K562 (cell line): Measurements from ENCODE around the gene ART4. TPM values are rescaled to one million over a fixed set of nuclear protein-coding genes. Genes with fewer than 3 reads are reported as not detected.

Source experiments
- ATAC-seq: fragments of 200-7000 bp; cut with Tn5 transposase; 3 replicates; pipeline ENCODE4 v1.9.1; 2020; ENCODE audit warnings: moderate library complexity
- BruUV-seq: library from RNA; stranded (reverse); fragments of 400-500 nt; replicated peaks from 2 replicates; lab custom pipeline; 2021; lab: Mats Ljungman, UMichigan
- CTCF ChIA-PET: fragments of 300-600 bp; formaldehyde crosslinking; extraction: SDS; loops from one replicate; lab custom pipeline; 2021; ENCODE audit warnings: low intra/inter-chr PET ratio; lab: Yijun Ruan, JAX
- POLR2A ChIA-PET: fragments of 300-600, 350-650 bp; sonication (Branson Sonifier 250); formaldehyde crosslinking; extraction: SDS; loops from one replicate; lab custom pipeline; 2021; ENCODE audit warnings: antibody characterized with exemption, inconsistent platforms; lab: Yijun Ruan, JAX
- DNase-seq, 4 experiments: peaks; one replicate each; pipeline versions ENCODE4 v3.0.0 to v3.0.0-alpha.2; 2011 to 2018; ENCODE audit warnings: low spot score in 3 of 4, mixed read lengths in 3 of 4; ENCODE audit errors: extremely low read depth in 1 of 4
- FAIRE-seq: peaks from 2 replicates; lab custom pipeline; 2011; peaks lifted over from hg19 to GRCh38; lab: Jason Lieb, UNC
- H2AFZ ChIP-seq: 2 replicates; pipeline ENCODE4 v1.6.0; 2011; ENCODE audit warnings: low read depth, low read length, control low read depth, inconsistent platforms
- H3K27ac ChIP-seq: fragments of 200-600 bp; 3 replicates; pipeline ENCODE4 v1.8.0; 2011; ENCODE audit warnings: low read depth, mild to moderate bottlenecking, control low read depth, inconsistent platforms, low read length, moderate library complexity, mixed read lengths; ENCODE audit errors: extremely low read depth
- H3K27me3 ChIP-seq, 2 experiments: fragments of 300-600 bp in 1 of 2; 2 replicates in 1 of 2; 3 replicates in 1 of 2; pipeline versions ENCODE4 v1.6.0 to v1.8.0; 2011; ENCODE audit warnings: inconsistent platforms in 2 of 2, low read length in 2 of 2, mild to moderate bottlenecking in 1 of 2, mixed read lengths in 1 of 2, moderate library complexity in 1 of 2; ENCODE audit not compliant: control insufficient read depth in 2 of 2, insufficient read depth in 2 of 2
- H3K36me3 ChIP-seq: fragments of 300-600 bp; 3 replicates; pipeline ENCODE4 v1.8.0; 2011; ENCODE audit warnings: mild to moderate bottlenecking, low read length, inconsistent platforms; ENCODE audit not compliant: control insufficient read depth, insufficient read depth
- H3K4me1 ChIP-seq, 2 experiments: fragments of 200-600 bp in 1 of 2; replicated peaks in 1 of 2; 2 replicates in 1 of 2; 3 replicates in 1 of 2; pipeline versions ENCODE4 v1.5.1 to v1.8.0; 2011; ENCODE audit warnings: inconsistent platforms in 2 of 2, low read length in 2 of 2, mild to moderate bottlenecking in 1 of 2, mixed read lengths in 1 of 2, moderate library complexity in 1 of 2; ENCODE audit not compliant: control insufficient read depth in 2 of 2, insufficient read depth in 2 of 2
- H3K4me2 ChIP-seq: 2 replicates; pipeline ENCODE4 v1.6.1; 2011; ENCODE audit warnings: low read length, control low read depth, inconsistent platforms, mixed read lengths; ENCODE audit not compliant: insufficient read depth
- H3K4me3 ChIP-seq: fragments of 200-600 bp; sonication (generic), shearing (Covaris generic); 2 replicates; pipeline ENCODE4 v1.5.1; 2016; ENCODE audit warnings: control low read depth, inconsistent platforms
- H3K79me2 ChIP-seq: fragments of 200-600 bp; 3 replicates; pipeline ENCODE4 v1.8.0; 2011; ENCODE audit warnings: low read length, inconsistent platforms; ENCODE audit not compliant: control insufficient read depth, insufficient read depth
- H3K9ac ChIP-seq, 2 experiments: 2 replicates each; pipeline versions ENCODE4 v1.6.0 to v1.6.1; 2011; ENCODE audit warnings: low read depth in 2 of 2, low read length in 2 of 2, control low read depth in 1 of 2, inconsistent platforms in 1 of 2, mild to moderate bottlenecking in 1 of 2, mixed read lengths in 1 of 2; ENCODE audit not compliant: insufficient read depth in 1 of 2
- H3K9me1 ChIP-seq: one replicate; pipeline ENCODE4 v1.6.0; 2011; ENCODE audit warnings: inconsistent platforms, mild to moderate bottlenecking, low read length, moderate library complexity; ENCODE audit not compliant: control insufficient read depth, insufficient read depth
- H3K9me3 ChIP-seq: replicated peaks from 2 replicates; pipeline ENCODE4 v1.5.1; 2011; ENCODE audit warnings: low read depth, low read length, inconsistent platforms; ENCODE audit not compliant: control insufficient read depth, insufficient read depth
- H4K20me1 ChIP-seq: replicated peaks from 2 replicates; pipeline ENCODE4 v1.6.1; 2011; ENCODE audit warnings: low read length, inconsistent platforms, mixed read lengths; ENCODE audit not compliant: control insufficient read depth, insufficient read depth
- CXXC5 ChIP-seq: fragments of 250-450 bp; sonication (Bioruptor Pico); IDR thresholded peaks from 2 replicates; pipeline ENCODE4 v1.8.0; 2022; ENCODE audit warnings: inconsistent platforms, mild to moderate bottlenecking, moderate library complexity
- ERF ChIP-seq: fragments of 450-650 bp; formaldehyde crosslinking; IDR thresholded peaks from 2 replicates; pipeline ENCODE4 v1.4.0; 2020; ENCODE audit warnings: mild to moderate bottlenecking, mixed read lengths
- KDM1A ChIP-seq, 2 experiments: fragments of 450-650 bp; IDR thresholded peaks; 2 replicates each; pipeline ENCODE4 v1.6.1; 2016; ENCODE audit warnings: mild to moderate bottlenecking in 2 of 2
- NCOA1 ChIP-seq: fragments of 450-650 bp; IDR thresholded peaks from 2 replicates; pipeline ENCODE4 v1.6.1; 2016; ENCODE audit warnings: low read depth
- PPARD ChIP-seq: fragments of 250-450 bp; sonication (Bioruptor Pico); IDR thresholded peaks from 2 replicates; pipeline ENCODE4 v1.8.0; 2022; ENCODE audit warnings: inconsistent platforms, mild to moderate bottlenecking, moderate library complexity
- SMAD3 ChIP-seq: fragments of 450-650 bp; formaldehyde crosslinking; conservative IDR thresholded peaks from 2 replicates; pipeline ENCODE4 v1.4.0; 2020; ENCODE audit warnings: mild to moderate bottlenecking
- TAF1 ChIP-seq: IDR thresholded peaks from 2 replicates; pipeline ENCODE4 v1.6.1; 2011; ENCODE audit warnings: mild to moderate bottlenecking, low read length, moderate library complexity; ENCODE audit not compliant: insufficient read depth, control insufficient read depth, severe bottlenecking; ENCODE audit errors: extremely low read depth
- TCF7L2 ChIP-seq: fragments of 150-350 bp; IDR thresholded peaks from 2 replicates; pipeline ENCODE4 v1.6.1; 2016; ENCODE audit warnings: low read depth, mild to moderate bottlenecking, low read length, moderate library complexity
- TEAD1 ChIP-seq, 2 experiments: fragments of 450-650 bp in 1 of 2; sonication (generic) in 1 of 2; formaldehyde crosslinking; IDR thresholded peaks; 2 replicates each; pipeline versions ENCODE4 v1.4.0 to v1.8.0; 2020 to 2022; ENCODE audit warnings: mild to moderate bottlenecking in 2 of 2, missing genetic modification reagents in 1 of 2
- ZBTB8A ChIP-seq: fragments of 450-650 bp; IDR thresholded peaks from 2 replicates; pipeline ENCODE4 v1.6.1; 2018; ENCODE audit warnings: mild to moderate bottlenecking, moderate library complexity; ENCODE audit not compliant: partially characterized antibody
- ZNF717 ChIP-seq: fragments of 250-450 bp; sonication (Bioruptor Pico); IDR thresholded peaks from 2 replicates; pipeline ENCODE4 v1.5.0; 2021
- in situ Hi-C: fragments of 300-500 bp; cut with MboI; formaldehyde crosslinking; loops from 4 replicates; pipeline ENCODE4 v1.15.0; 2018; ENCODE audit warnings: inconsistent platforms, mixed read lengths
- intact Hi-C: fragments of 100-400 bp; cut with micrococcal nuclease; formaldehyde crosslinking; loops from 2 replicates; pipeline ENCODE4 v1.14.2; 2022
- polyA plus RNA-seq, 8 experiments: library from polyadenylated mRNA; depleted of rRNA in 4 of 8; stranded (reverse) in 5 of 8; unstranded in 3 of 8; fragments of >200 nt; fragmentation: Nextera tagmentation in 2 of 8; fragmentation: Illumina TruSeq in 1 of 8; extraction: Ambion mirVana in 2 of 8; extraction: Trizol in 1 of 8; gene quantifications; 2 replicates each; pipeline versions ENCODE4 v1.2.1 to v1.2.3, GENCODE V29; 2011 to 2014; ENCODE audit warnings: inconsistent platforms in 1 of 8, missing spikeins in 1 of 8
- total RNA-seq, 7 experiments: library from RNA; depleted of rRNA in 6 of 7; stranded (reverse); fragments of >200 nt in 6 of 7; fragmentation: Illumina TruSeq in 2 of 7; extraction: Trizol in 2 of 7; gene quantifications; 2 replicates each; pipeline versions ENCODE4 v1.2.1 to v1.2.3, GENCODE V29; 2011 to 2021; ENCODE audit warnings: low replicate concordance in 1 of 7
- TF ChIP-seq, protein P1 (sequence below): fragments of 250-450 bp; sonication (Bioruptor Pico); IDR thresholded peaks from 2 replicates; pipeline ENCODE4 v1.4.0; 2020; ENCODE audit warnings: mild to moderate bottlenecking
- TF ChIP-seq, protein P2 (sequence below): fragments of 250-450 bp; sonication (Bioruptor Pico); IDR thresholded peaks from 2 replicates; pipeline ENCODE4 v1.8.0; 2021; ENCODE audit warnings: mild to moderate bottlenecking, moderate library complexity

Gene ART4
- total and polyA plus RNA-seq, 9 of the 15 experiments (the other 6 are each of a cell fraction or from before 2014, with no cell fraction given): 0.07 TPM; not detected in 8

DNA sequence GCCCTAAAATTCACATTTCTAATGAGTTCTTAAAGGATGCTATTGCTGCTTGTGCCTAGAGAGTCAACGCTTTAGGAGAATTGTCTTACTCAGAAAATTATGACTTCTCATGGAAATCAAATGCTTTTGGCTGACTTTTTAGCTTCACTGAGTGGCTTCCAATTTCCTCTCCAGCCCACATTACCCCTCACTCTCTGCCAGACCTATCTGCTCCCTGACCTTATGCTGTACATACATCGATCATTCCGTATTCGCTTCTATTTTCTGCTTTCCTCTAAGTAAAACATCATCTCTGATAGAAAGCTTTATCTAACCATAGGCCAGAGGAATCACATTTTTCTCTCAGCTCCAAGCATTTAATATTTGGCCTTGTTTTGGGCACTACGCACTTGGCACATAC lies 16.8 kb downstream of the ART4 start (continued):
- TF ChIP-seq, protein P1, sequence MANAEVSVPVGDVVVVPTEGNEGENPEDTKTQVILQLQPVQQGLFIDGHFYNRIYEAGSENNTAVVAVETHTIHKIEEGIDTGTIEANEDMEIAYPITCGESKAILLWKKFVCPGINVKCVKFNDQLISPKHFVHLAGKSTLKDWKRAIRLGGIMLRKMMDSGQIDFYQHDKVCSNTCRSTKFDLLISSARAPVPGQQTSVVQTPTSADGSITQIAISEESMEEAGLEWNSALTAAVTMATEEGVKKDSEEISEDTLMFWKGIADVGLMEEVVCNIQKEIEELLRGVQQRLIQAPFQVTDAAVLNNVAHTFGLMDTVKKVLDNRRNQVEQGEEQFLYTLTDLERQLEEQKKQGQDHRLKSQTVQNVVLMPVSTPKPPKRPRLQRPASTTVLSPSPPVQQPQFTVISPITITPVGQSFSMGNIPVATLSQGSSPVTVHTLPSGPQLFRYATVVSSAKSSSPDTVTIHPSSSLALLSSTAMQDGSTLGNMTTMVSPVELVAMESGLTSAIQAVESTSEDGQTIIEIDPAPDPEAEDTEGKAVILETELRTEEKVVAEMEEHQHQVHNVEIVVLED (CRISPR knock-in tag): no peak
- TF ChIP-seq ERF (CRISPR knock-in tag) (no peak), ZBTB8A (no peak), TEAD1 (CRISPR knock-in tag; IDR thresholded peaks at IDR 0.05) (no peak), ZNF717 (CRISPR knock-in tag) (no peak), TCF7L2 (no peak), PPARD (CRISPR knock-in tag) (no peak)
- TF ChIP-seq, protein P2, sequence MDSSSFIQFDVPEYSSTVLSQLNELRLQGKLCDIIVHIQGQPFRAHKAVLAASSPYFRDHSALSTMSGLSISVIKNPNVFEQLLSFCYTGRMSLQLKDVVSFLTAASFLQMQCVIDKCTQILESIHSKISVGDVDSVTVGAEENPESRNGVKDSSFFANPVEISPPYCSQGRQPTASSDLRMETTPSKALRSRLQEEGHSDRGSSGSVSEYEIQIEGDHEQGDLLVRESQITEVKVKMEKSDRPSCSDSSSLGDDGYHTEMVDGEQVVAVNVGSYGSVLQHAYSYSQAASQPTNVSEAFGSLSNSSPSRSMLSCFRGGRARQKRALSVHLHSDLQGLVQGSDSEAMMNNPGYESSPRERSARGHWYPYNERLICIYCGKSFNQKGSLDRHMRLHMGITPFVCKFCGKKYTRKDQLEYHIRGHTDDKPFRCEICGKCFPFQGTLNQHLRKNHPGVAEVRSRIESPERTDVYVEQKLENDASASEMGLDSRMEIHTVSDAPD (CRISPR knock-in tag): no peak

DNA sequence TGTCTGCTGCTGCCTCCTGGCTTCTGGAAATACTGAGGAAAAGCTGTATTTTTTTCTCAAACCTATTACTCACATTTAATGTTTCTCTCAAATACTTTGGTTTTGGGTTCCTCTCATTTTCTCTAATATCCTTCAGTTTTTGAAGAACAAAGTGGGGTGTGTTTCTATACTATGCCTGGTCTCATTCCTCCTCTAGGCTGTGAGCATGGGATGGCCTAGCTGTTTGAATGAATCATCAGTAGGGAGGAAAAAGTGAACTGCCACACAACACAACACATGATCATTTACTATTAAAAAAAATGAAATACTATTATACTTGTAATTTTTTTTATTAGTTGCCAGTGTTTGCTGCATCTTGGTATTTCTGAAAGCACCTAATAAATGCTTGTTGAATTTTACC lies 18.1 kb downstream of the ART4 start:
- no peak overlapping the region for H3K27ac ChIP-seq
- no peak overlapping the region for H3K4me2 ChIP-seq
- no peak for ATAC-seq
- no peaks in the 10 kb centered on the region for H3K4me1 ChIP-seq
- H3K9me1 ChIP-seq: no peaks in the 10 kb centered on the region
- POLR2A ChIA-PET: interaction anchor here (0.7 kb wide), 1 partner anchor 161 kb away, joined by 3 read pairs; no protein-coding TSS in a partner anchor
- no peaks in the 10 kb centered on the region for H3K9me3 ChIP-seq
- no peaks in the 10 kb centered on the region for H3K27me3 ChIP-seq
- H2AFZ ChIP-seq: no peak overlapping the region
- TF ChIP-seq TAF1 (no peak), SMAD3 (CRISPR knock-in tag) (no peak), TCF7L2 (no peak), CXXC5 (CRISPR knock-in tag) (no peak), KDM1A (IDR thresholded peaks at IDR 0.05) (no peak), NCOA1 (no peak)
- TF ChIP-seq, all 486 proteins: peak for 0
- BruUV-seq: no TSS peak
- Histone ChIP-seq H3K9ac (no peak overlapping the region), H4K20me1 (no peaks in the 10 kb centered on the region), H3K36me3 (no peaks in the 10 kb centered on the region), H3K79me2 (no peaks in the 10 kb centered on the region), H3K4me3 (no peak overlapping the region)
- FAIRE-seq: no peak
- in situ Hi-C loops: no loop called here
- intact Hi-C loops: no loop called here
- CTCF ChIA-PET: no interaction called here
- no peak for DNase-seq
